Neutrophil (primary cell): ENCODE data around the gene NBEA.

ENCODE experiments used
- H3K27ac ChIP-seq: fragments of 200-600 bp; sonication (generic); 2 replicates; pipeline ENCODE4 v1.5.1; 2016; ENCODE audit warnings: mild to moderate bottlenecking, moderate library complexity
- H3K27me3 ChIP-seq: fragments of 200-600 bp; sonication (generic); 2 replicates; pipeline ENCODE4 v1.6.0; 2016; ENCODE audit warnings: mild to moderate bottlenecking
- H3K36me3 ChIP-seq: fragments of 200-600 bp; sonication (generic); 2 replicates; pipeline ENCODE4 v1.5.1; 2017
- H3K4me1 ChIP-seq, 2 experiments: fragments of 200-600 bp in 1 of 2; sonication (generic) in 1 of 2; 1 replicate in 1 of 2; 2 replicates in 1 of 2; pipeline versions ENCODE4 v1.5.1 to v1.6.1; 2013 to 2016; ENCODE audit warnings: low read depth in 1 of 2, low read length in 1 of 2, mild to moderate bottlenecking in 1 of 2, moderate library complexity in 1 of 2; ENCODE audit not compliant: control insufficient read depth in 1 of 2, insufficient read depth in 1 of 2
- H3K4me3 ChIP-seq, 2 experiments: fragments of 200-600 bp in 1 of 2; sonication (generic) in 1 of 2; 1 replicate in 1 of 2; 2 replicates in 1 of 2; pipeline ENCODE4 v1.5.1; 2013 to 2016; ENCODE audit warnings: low read depth in 1 of 2, low read length in 1 of 2, mild to moderate bottlenecking in 1 of 2, moderate library complexity in 1 of 2
- H3K9me3 ChIP-seq: fragments of 200-600 bp; sonication (generic); 2 replicates; pipeline ENCODE4 v1.5.1; 2016
- CTCF ChIP-seq: fragments of 200-600 bp; sonication (generic); IDR thresholded peaks from 2 replicates; pipeline ENCODE4 v1.5.1; 2016; ENCODE audit warnings: antibody characterized with exemption

Gene NBEA

GRCh38 chr13:35711909-35712308, 769.8 kb downstream of the NBEA start:
- no peaks in the 10 kb centered on the region for H3K27me3 ChIP-seq
- no peak overlapping the region for H3K27ac ChIP-seq
- H3K9me3 ChIP-seq: no peaks in the 10 kb centered on the region
- H3K36me3 ChIP-seq: no peaks in the 10 kb centered on the region
- no peak overlapping the region for H3K4me3 ChIP-seq
- no peak for TF ChIP-seq CTCF
- H3K4me1 ChIP-seq: no peaks in the 10 kb centered on the region

- no peak overlapping the region for H3K27ac ChIP-seq
- TF ChIP-seq CTCF: no peak
- H3K4me3 ChIP-seq: no peak overlapping the region
- no peaks in the 10 kb centered on the region for H3K9me3 ChIP-seq
- no peaks in the 10 kb centered on the region for H3K4me1 ChIP-seq
- H3K27me3 ChIP-seq: no peaks in the 10 kb centered on the region
- no peaks in the 10 kb centered on the region for H3K36me3 ChIP-seq
Observed at GRCh38 chr13:35712907-35713761, 771.1 kb downstream of the NBEA start.

GRCh38 chr13:35714121-35714520, 772.1 kb downstream of the NBEA start:
- Histone ChIP-seq H3K9me3 (no peaks in the 10 kb centered on the region), H3K4me1 (no peaks in the 10 kb centered on the region), H3K27me3 (no peaks in the 10 kb centered on the region), H3K4me3 (no peak overlapping the region), H3K36me3 (no peaks in the 10 kb centered on the region), H3K27ac (no peak overlapping the region)
- no peak for TF ChIP-seq CTCF

GRCh38 chr13:35714588-35715377, 772.7 kb downstream of the NBEA start:
- Histone ChIP-seq H3K9me3 (no peaks in the 10 kb centered on the region), H3K27ac (no peak overlapping the region), H3K4me1 (no peaks in the 10 kb centered on the region), H3K27me3 (no peaks in the 10 kb centered on the region), H3K4me3 (no peak overlapping the region), H3K36me3 (no peaks in the 10 kb centered on the region)
- TF ChIP-seq CTCF: no peak

- Histone ChIP-seq H3K36me3 (no peaks in the 10 kb centered on the region), H3K27me3 (no peaks in the 10 kb centered on the region), H3K27ac (no peak overlapping the region), H3K4me1 (no peaks in the 10 kb centered on the region), H3K9me3 (no peaks in the 10 kb centered on the region), H3K4me3 (no peak overlapping the region)
- no peak for TF ChIP-seq CTCF
Observed at GRCh38 chr13:35716186-35716585, 774.1 kb downstream of the NBEA start.
